NCI-H2081 (cell line): ENCODE data around the gene HIC2.
"Not testable (repeated sequence)": the region's sequence is repeated elsewhere in the genome, so short reads cannot be mapped to it uniquely, and the experiment has no call there.

Experiments
- DNase-seq, 2 experiments: peaks; one replicate each; lab custom pipeline; 2025; lab: John Stamatoyannopoulos, UW

The HIC2 gene

GRCh38 chr22:21493789-21494782 lies 76.9 kb downstream of the HIC2 start:
- DNase-seq, result not testable (repeated sequence)

GRCh38 chr22:21497984-21498383 lies 80.8 kb downstream of the HIC2 start:
- DNase-seq, result not testable (repeated sequence)

DNA sequence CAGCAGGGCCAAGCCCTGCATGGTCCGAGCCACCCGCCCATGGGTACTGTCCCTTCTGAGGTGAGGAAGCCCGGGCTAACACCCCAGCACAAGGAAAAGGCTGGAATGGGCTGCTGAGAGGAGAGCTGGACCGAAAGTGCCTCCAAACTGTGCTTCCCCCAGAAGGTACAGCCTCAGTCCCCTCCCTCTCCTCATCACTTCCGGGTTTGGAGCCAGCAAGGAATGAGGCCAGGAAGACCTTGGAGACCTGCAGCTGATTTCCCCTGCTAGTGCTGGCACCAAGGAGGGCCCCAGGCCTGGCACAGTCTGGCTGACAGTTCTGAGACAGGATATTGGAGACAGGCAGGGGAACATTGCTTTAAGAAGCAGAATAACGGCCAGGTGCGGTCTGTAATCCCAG lies 81.3 kb downstream of the HIC2 start:
- DNase-seq, result not testable (repeated sequence)

- DNase-seq, result not testable (repeated sequence)
These were observed 82.7 kb downstream of the HIC2 start for GRCh38 chr22:21499623-21500506.
